PC-3 (cell line): ENCODE measurements around the gene ETV1. TPM values are rescaled to one million over a fixed set of nuclear protein-coding genes. Genes with fewer than 3 reads are reported as not detected.

Source experiments
- ATAC-seq: fragments of 200-7000 bp; cut with Tn5 transposase; 2 replicates; pipeline ENCODE4 v1.9.1; 2020; ENCODE audit warnings: mild to moderate bottlenecking, moderate library complexity
- BruUV-seq: library from RNA; stranded (reverse); fragments of 400-500 nt; replicated peaks from 2 replicates; lab custom pipeline; 2021; lab: Mats Ljungman, UMichigan
- CTCF ChIA-PET: fragments of 300-600 bp; sonication (Branson Sonifier 250); formaldehyde crosslinking; loops from one replicate; lab custom pipeline; 2022; ENCODE audit warnings: antibody characterized with exemption; lab: Charles Lee
- POLR2A ChIA-PET: fragments of 300-600 bp; sonication (Branson Sonifier 250); formaldehyde crosslinking; loops from one replicate; lab custom pipeline; 2022; ENCODE audit warnings: antibody characterized with exemption; ENCODE audit not compliant: unreplicated experiment; lab: Charles Lee
- DNase-seq: peaks from one replicate; pipeline ENCODE4 v3.0.0-alpha.2; 2015
- H2AFZ ChIP-seq: fragments of 300-600 bp; sonication (generic); 2 replicates; pipeline ENCODE4 v1.6.0; 2016; ENCODE audit warnings: antibody characterized with exemption, low read length
- H3F3A ChIP-seq: fragments of 300-600 bp; sonication (generic); one replicate; pipeline ENCODE4 v1.6.0; 2017; ENCODE audit warnings: antibody characterized with exemption, low read length, control low read depth, mild to moderate bottlenecking; ENCODE audit not compliant: unreplicated experiment
- H3K27ac ChIP-seq: fragments of 300-600 bp; sonication (generic); 2 replicates; pipeline ENCODE4 v1.5.1; 2016; ENCODE audit warnings: mild to moderate bottlenecking, low read length
- H3K27me3 ChIP-seq: fragments of 300-600 bp; sonication (generic); 2 replicates; pipeline ENCODE4 v1.6.1; 2016; ENCODE audit warnings: low read length, mixed read lengths
- H3K36me3 ChIP-seq: fragments of 300-600 bp; sonication (generic); 2 replicates; pipeline ENCODE4 v1.6.1; 2016; ENCODE audit warnings: low read depth, mixed run types, low read length, mixed read lengths
- H3K4me1 ChIP-seq: fragments of 300-600 bp; sonication (generic); 2 replicates; pipeline ENCODE4 v1.5.1; 2016; ENCODE audit warnings: low read length; ENCODE audit not compliant: insufficient read depth
- H3K4me2 ChIP-seq: fragments of 300-600 bp; sonication (generic); 2 replicates; pipeline ENCODE4 v1.6.0; 2016; ENCODE audit warnings: low read length
- H3K4me3 ChIP-seq: fragments of 300-600 bp; sonication (generic); 2 replicates; pipeline ENCODE4 v1.5.1; 2016; ENCODE audit warnings: mild to moderate bottlenecking, low read length, mixed read lengths
- H3K79me2 ChIP-seq: fragments of 300-600 bp; sonication (generic); 2 replicates; pipeline ENCODE4 v1.6.1; 2017; ENCODE audit warnings: low read length, mixed read lengths
- H3K9ac ChIP-seq: fragments of 300-600 bp; sonication (generic); 2 replicates; pipeline ENCODE4 v1.6.0; 2016; ENCODE audit warnings: mild to moderate bottlenecking, low read length
- H3K9me2 ChIP-seq: fragments of 300-600 bp; sonication (generic); replicated peaks from 2 replicates; pipeline ENCODE4 v1.6.1; 2016; ENCODE audit warnings: mixed run types, low read length, mixed read lengths
- H3K9me3 ChIP-seq: fragments of 300-600 bp; sonication (generic); 2 replicates; pipeline ENCODE4 v1.6.1; 2016; ENCODE audit warnings: low read length, mixed read lengths
- H4K20me1 ChIP-seq: fragments of 300-600 bp; sonication (generic); 2 replicates; pipeline ENCODE4 v1.6.1; 2016; ENCODE audit warnings: low read length, mixed read lengths
- EZH2 ChIP-seq: fragments of 300-600 bp; sonication (generic); IDR thresholded peaks from one replicate; pipeline ENCODE4 v1.6.1; 2017; ENCODE audit warnings: antibody characterized with exemption, mild to moderate bottlenecking, low read length; ENCODE audit not compliant: unreplicated experiment
- EZH2phosphoT487 ChIP-seq: fragments of 300-600 bp; sonication (generic); IDR thresholded peaks from 2 replicates; pipeline ENCODE4 v1.6.1; 2018; ENCODE audit warnings: mild to moderate bottlenecking, antibody characterized with exemption, low read length, borderline replicate concordance
- intact Hi-C: fragments of 100-400 bp; cut with micrococcal nuclease; formaldehyde crosslinking; loops from 2 replicates; pipeline ENCODE4 v1.9.0; 2023
- total RNA-seq: library from RNA; depleted of rRNA; stranded (reverse); fragments of >200 nt; gene quantifications from 2 replicates; pipeline ENCODE4 v1.2.3, GENCODE V29; 2014
- TF ChIP-seq, protein P1 (sequence below): fragments of 300-600 bp; sonication (generic); conservative IDR thresholded peaks from 2 replicates; pipeline ENCODE4 v1.5.1; 2017; ENCODE audit warnings: antibody characterized with exemption, low read depth, mild to moderate bottlenecking, low read length

Gene ETV1
- total RNA-seq, 1 experiment from 2014 or later = 20.6 TPM

GRCh38 chr7:13904007-13904406, 85.5 kb downstream of the ETV1 start:
- no peaks in the 10 kb centered on the region for H3K9me2 ChIP-seq
- ChIA-PET CTCF (no interaction called here), POLR2A (no interaction called here)
- H3K4me1 ChIP-seq = peaks cover 8% of the 10 kb centered on the region
- DNase-seq = no peak
- intact Hi-C loops = no loop called here
- no peaks in the 10 kb centered on the region for H3K79me2 ChIP-seq
- H3K4me2 ChIP-seq = no peak overlapping the region
- H4K20me1 ChIP-seq = no peaks in the 10 kb centered on the region
- no peaks in the 10 kb centered on the region for H3K9me3 ChIP-seq
- H2AFZ ChIP-seq = no peak overlapping the region
- H3K27ac ChIP-seq = no peak overlapping the region
- H3K36me3 ChIP-seq = no peaks in the 10 kb centered on the region
- H3K9ac ChIP-seq = no peak overlapping the region
- ATAC-seq = no peak
- no peaks in the 10 kb centered on the region for H3K27me3 ChIP-seq
- no peaks in the 10 kb centered on the region for H3F3A ChIP-seq
- no TSS peak for BruUV-seq
- TF ChIP-seq EZH2 (no peak), EZH2phosphoT487 (no peak)
- TF ChIP-seq, protein P1, sequence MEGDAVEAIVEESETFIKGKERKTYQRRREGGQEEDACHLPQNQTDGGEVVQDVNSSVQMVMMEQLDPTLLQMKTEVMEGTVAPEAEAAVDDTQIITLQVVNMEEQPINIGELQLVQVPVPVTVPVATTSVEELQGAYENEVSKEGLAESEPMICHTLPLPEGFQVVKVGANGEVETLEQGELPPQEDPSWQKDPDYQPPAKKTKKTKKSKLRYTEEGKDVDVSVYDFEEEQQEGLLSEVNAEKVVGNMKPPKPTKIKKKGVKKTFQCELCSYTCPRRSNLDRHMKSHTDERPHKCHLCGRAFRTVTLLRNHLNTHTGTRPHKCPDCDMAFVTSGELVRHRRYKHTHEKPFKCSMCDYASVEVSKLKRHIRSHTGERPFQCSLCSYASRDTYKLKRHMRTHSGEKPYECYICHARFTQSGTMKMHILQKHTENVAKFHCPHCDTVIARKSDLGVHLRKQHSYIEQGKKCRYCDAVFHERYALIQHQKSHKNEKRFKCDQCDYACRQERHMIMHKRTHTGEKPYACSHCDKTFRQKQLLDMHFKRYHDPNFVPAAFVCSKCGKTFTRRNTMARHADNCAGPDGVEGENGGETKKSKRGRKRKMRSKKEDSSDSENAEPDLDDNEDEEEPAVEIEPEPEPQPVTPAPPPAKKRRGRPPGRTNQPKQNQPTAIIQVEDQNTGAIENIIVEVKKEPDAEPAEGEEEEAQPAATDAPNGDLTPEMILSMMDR = no peak
- no peak overlapping the region for H3K4me3 ChIP-seq

DNA sequence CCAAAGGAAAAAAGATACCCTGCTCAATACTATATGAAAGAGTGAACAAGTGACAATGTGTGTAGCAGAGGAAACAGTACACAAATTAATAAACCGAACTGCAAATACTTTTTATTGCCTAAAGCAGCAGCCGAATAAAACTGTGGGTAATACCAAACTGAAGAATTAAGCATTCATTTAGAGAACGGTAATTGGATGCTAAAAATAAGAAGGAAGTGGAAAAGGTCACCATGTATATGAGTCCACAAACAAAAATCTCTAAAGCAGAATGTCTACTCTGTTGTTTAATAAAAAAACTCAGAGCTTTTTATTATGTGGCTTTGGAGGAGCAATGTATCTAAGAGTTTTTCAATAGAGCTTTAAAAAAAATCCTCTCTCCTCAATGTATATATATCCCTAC, 87.9 kb downstream of the ETV1 start:
- ChIA-PET CTCF (no interaction called here), POLR2A (no interaction called here)
- no peaks in the 10 kb centered on the region for H3K9me3 ChIP-seq
- no peaks in the 10 kb centered on the region for H4K20me1 ChIP-seq
- H3K9me2 ChIP-seq = no peaks in the 10 kb centered on the region
- H3K27ac ChIP-seq = no peak overlapping the region
- no peaks in the 10 kb centered on the region for H3K36me3 ChIP-seq
- BruUV-seq = no TSS peak
- no peaks in the 10 kb centered on the region for H3K27me3 ChIP-seq
- ATAC-seq (no peak), DNase-seq (no peak)
- no peaks in the 10 kb centered on the region for H3K4me1 ChIP-seq
- H3K4me3 ChIP-seq = no peak overlapping the region
- H3K4me2 ChIP-seq = no peak overlapping the region
- H3K79me2 ChIP-seq = no peaks in the 10 kb centered on the region
- TF ChIP-seq, protein P1 = no peak
- no peak for TF ChIP-seq EZH2
- no peak for TF ChIP-seq EZH2phosphoT487
- no peak overlapping the region for H3K9ac ChIP-seq
- no peaks in the 10 kb centered on the region for H3F3A ChIP-seq
- no peak overlapping the region for H2AFZ ChIP-seq
- intact Hi-C loops = no loop called here

- CTCF ChIA-PET = no interaction called here
- intact Hi-C loops = no loop called here
Measured at GRCh38 chr7:13898957-13899670, 90.4 kb downstream of the ETV1 start.

More at GRCh38 chr7:13898957-13899670, 90.4 kb downstream of the ETV1 start:
- Histone ChIP-seq H3K79me2 (no peaks in the 10 kb centered on the region), H3K4me1 (no peaks in the 10 kb centered on the region), H3K36me3 (no peaks in the 10 kb centered on the region), H3K27ac (no peak overlapping the region), H3F3A (no peaks in the 10 kb centered on the region), H3K9me2 (no peaks in the 10 kb centered on the region), H3K27me3 (no peaks in the 10 kb centered on the region), H2AFZ (no peak overlapping the region), H3K9ac (no peak overlapping the region), H4K20me1 (no peaks in the 10 kb centered on the region), H3K4me3 (no peak overlapping the region), H3K4me2 (no peak overlapping the region), H3K9me3 (no peaks in the 10 kb centered on the region)
- POLR2A ChIA-PET = no interaction called here
- ATAC-seq (no peak), DNase-seq (no peak)
- BruUV-seq = no TSS peak
- no peak for TF ChIP-seq EZH2phosphoT487
- TF ChIP-seq, protein P1 = no peak
- no peak for TF ChIP-seq EZH2
